Measurements from ENCODE around the gene LMF1. TPM values are rescaled to one million over a fixed set of nuclear protein-coding genes. Genes with fewer than 3 reads are reported as not detected.

LMF1 gene
- total and polyA plus RNA-seq, 9 of the 15 experiments (the other 6 are each of a cell fraction or from before 2014, with no cell fraction given): 0.11 to 1.6 (median 0.55) TPM; not detected in 1

DNA sequence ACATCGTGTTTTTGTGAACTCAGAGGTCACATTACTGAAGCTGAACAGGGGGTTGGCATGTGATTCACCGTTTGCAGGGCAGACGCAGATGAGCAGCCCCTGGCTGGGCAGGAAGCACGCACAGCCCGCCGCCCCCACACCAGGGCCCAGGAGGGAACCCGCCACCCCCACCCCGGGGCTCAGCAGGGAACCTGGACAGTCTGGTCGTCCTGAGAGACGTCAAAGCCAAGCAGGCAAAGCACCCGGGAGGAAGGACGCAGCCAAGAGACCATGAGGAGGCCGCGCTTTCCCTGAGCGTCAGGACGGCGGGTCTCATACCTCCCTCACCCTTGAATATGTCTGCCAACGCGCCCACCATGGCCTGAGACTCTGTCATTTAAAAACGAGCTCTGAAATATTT, 60.6 kb downstream of the LMF1 start:
- ATAC-seq: no peak
- DNase-seq (ENCODE audit: extremely low read depth in 1 of 4, low spot score in 3 of 4): no peak
- Histone ChIP-seq H2AFZ (ENCODE audit: low read depth, low read length) (no peak overlapping the region), H3K4me3 (no peak overlapping the region), H3K27ac (ENCODE audit: extremely low read depth, low read depth, low read length) (no peak overlapping the region), H3K9me3 (replicated peaks; ENCODE audit: control insufficient read depth, insufficient read depth, low read depth, low read length) (no peaks in the 10 kb centered on the region; the same call in 1 of the 2 replicates), H3K79me2 (ENCODE audit: control insufficient read depth, insufficient read depth, low read length) (no peaks in the 10 kb centered on the region), H3K4me2 (ENCODE audit: insufficient read depth, low read length) (no peak overlapping the region), H3K9me1 (ENCODE audit: control insufficient read depth, insufficient read depth, low read length) (no peaks in the 10 kb centered on the region), H3K36me3 (ENCODE audit: control insufficient read depth, insufficient read depth, low read length) (no peaks in the 10 kb centered on the region), H3K27me3 (ENCODE audit: control insufficient read depth in 2 of 2, insufficient read depth in 2 of 2, low read length in 2 of 2) (peaks cover 22 to 81% of the 10 kb centered on the region in 2 experiments; a peak in 4 of 5 replicates), H3K4me1 (replicated peaks in 1 of 2; ENCODE audit: control insufficient read depth in 2 of 2, insufficient read depth in 2 of 2, low read length in 2 of 2) (peaks cover 0 to 8% of the 10 kb centered on the region in 2 experiments; a peak in 1 of 5 replicates), H3K9ac (ENCODE audit: insufficient read depth in 1 of 2, low read depth in 2 of 2, low read length in 2 of 2) (no peak overlapping the region), H4K20me1 (replicated peaks; ENCODE audit: control insufficient read depth, insufficient read depth, low read length) (peaks cover 5% of the 10 kb centered on the region; the same call in 1 of the 2 replicates)
- BruUV-seq (replicated peaks): no TSS peak
- 20% methylated on average over 14 of the region's 20 CpGs for WGBS (ENCODE audit: insufficient coverage, low coverage, missing lambda C conversion rate)
- CTCF ChIA-PET (ENCODE audit: low intra/inter-chr PET ratio): no interaction called here
- POLR2A ChIA-PET: interaction anchor here (0.9 kb wide), 1 partner anchor 82 kb away, joined by 3 read pairs; no protein-coding TSS in a partner anchor
- TF ChIP-seq, protein P1, sequence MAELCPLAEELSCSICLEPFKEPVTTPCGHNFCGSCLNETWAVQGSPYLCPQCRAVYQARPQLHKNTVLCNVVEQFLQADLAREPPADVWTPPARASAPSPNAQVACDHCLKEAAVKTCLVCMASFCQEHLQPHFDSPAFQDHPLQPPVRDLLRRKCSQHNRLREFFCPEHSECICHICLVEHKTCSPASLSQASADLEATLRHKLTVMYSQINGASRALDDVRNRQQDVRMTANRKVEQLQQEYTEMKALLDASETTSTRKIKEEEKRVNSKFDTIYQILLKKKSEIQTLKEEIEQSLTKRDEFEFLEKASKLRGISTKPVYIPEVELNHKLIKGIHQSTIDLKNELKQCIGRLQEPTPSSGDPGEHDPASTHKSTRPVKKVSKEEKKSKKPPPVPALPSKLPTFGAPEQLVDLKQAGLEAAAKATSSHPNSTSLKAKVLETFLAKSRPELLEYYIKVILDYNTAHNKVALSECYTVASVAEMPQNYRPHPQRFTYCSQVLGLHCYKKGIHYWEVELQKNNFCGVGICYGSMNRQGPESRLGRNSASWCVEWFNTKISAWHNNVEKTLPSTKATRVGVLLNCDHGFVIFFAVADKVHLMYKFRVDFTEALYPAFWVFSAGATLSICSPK (IDR thresholded peaks at IDR 0.05; ENCODE audit: borderline replicate concordance): no peak
- intact Hi-C loops (cut with micrococcal nuclease) (no loop called here), in situ Hi-C loops (cut with MboI) (no loop called here)
- no peak for FAIRE-seq

DNA sequence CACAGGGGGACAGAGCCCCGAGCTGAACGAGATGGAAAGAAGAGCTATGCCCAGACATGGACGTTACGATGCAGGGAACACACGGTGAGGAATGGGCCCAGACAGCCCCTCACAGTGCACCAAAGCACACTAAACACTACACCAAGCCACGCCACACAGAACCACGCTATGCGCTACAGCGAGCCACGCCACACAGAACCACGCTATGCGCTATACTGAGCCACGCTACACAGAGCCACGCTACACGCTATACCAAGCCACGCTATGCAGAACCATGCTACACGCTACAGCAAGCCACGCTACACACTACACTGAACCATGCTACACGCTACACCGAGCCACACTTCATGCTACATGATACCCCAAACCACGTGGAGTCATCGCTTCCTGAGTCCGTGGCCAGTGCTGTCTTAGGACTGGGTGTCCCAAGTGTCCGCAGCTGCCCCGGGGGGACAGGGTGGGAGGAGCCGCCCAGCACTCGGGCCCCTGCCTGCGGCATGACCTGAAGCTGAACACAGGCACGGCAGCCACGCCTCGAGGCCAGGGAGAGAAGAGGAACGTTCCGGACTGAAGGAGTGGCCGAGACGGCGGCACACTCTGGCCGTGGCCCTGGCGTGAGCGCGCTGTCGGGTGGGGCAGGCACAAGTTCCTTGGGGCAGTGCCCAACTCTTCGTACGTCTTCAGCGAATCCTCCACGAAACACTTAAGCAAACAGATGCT, 61.3 kb downstream of the LMF1 start:
- peaks cover 5% of the 10 kb centered on the region; the same call in 1 of the 2 replicates for H4K20me1 ChIP-seq (replicated peaks; ENCODE audit: control insufficient read depth, insufficient read depth, low read length)
- H3K27ac ChIP-seq (ENCODE audit: extremely low read depth, low read depth, low read length): no peak overlapping the region
- peaks cover 22 to 79% of the 10 kb centered on the region in 2 experiments; a peak in 4 of 5 replicates for H3K27me3 ChIP-seq (ENCODE audit: control insufficient read depth in 2 of 2, insufficient read depth in 2 of 2, low read length in 2 of 2)
- intact Hi-C loops (cut with micrococcal nuclease) (no loop called here), in situ Hi-C loops (cut with MboI) (no loop called here)
- H3K4me1 ChIP-seq (replicated peaks in 1 of 2; ENCODE audit: control insufficient read depth in 2 of 2, insufficient read depth in 2 of 2, low read length in 2 of 2): peaks cover 0 to 8% of the 10 kb centered on the region in 2 experiments; a peak in 1 of 5 replicates
- no peaks in the 10 kb centered on the region; the same call in 1 of the 2 replicates for H3K9me3 ChIP-seq (replicated peaks; ENCODE audit: control insufficient read depth, insufficient read depth, low read depth, low read length)
- no peak overlapping the region for H2AFZ ChIP-seq (ENCODE audit: low read depth, low read length)
- no TSS peak for BruUV-seq (replicated peaks)
- no peak overlapping the region for H3K9ac ChIP-seq (ENCODE audit: insufficient read depth in 1 of 2, low read depth in 2 of 2, low read length in 2 of 2)
- POLR2A ChIA-PET: interaction anchor here (0.9 kb wide), 1 partner anchor 83 kb away, joined by 3 read pairs; no protein-coding TSS in a partner anchor
- CTCF ChIA-PET (ENCODE audit: low intra/inter-chr PET ratio): no interaction called here
- no peak for FAIRE-seq
- DNase-seq (ENCODE audit: extremely low read depth in 1 of 4, low spot score in 3 of 4): no peak
- no peaks in the 10 kb centered on the region for H3K36me3 ChIP-seq (ENCODE audit: control insufficient read depth, insufficient read depth, low read length)
- WGBS (ENCODE audit: insufficient coverage, low coverage, missing lambda C conversion rate): 10% methylated on average over 41 of the region's 45 CpGs
- TF ChIP-seq RHOXF2B (CRISPR knock-in tag; conservative IDR thresholded peaks at IDR 0.05): no peak
- TF ChIP-seq HCFC1 (IDR thresholded peaks at IDR 0.05; ENCODE audit: low read depth, low read length): no peak
- no peak for TF ChIP-seq CCAR2 (IDR thresholded peaks at IDR 0.05; ENCODE audit: low read depth, low read length)
- TF ChIP-seq, protein P2, sequence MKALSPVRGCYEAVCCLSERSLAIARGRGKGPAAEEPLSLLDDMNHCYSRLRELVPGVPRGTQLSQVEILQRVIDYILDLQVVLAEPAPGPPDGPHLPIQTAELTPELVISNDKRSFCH (CRISPR knock-in tag; IDR thresholded peaks at IDR 0.05): no peak
- TF ChIP-seq, protein P2 (tag; IDR thresholded peaks at IDR 0.05): no peak
- TF ChIP-seq C11orf30 (IDR thresholded peaks at IDR 0.05; ENCODE audit: low read depth): no peak
- TF ChIP-seq RBM14 (IDR thresholded peaks at IDR 0.05; ENCODE audit: borderline replicate concordance, insufficient read depth, low read depth, low read length): no peak
- no peak for TF ChIP-seq SMARCA5 (IDR thresholded peaks at IDR 0.05)
- TF ChIP-seq ZNF347 (CRISPR knock-in tag; IDR thresholded peaks at IDR 0.05; ENCODE audit: low read depth): no peak
- TF ChIP-seq BRD9 (IDR thresholded peaks at IDR 0.05; ENCODE audit: low read depth, partially characterized antibody): no peak
- TF ChIP-seq, protein P3, sequence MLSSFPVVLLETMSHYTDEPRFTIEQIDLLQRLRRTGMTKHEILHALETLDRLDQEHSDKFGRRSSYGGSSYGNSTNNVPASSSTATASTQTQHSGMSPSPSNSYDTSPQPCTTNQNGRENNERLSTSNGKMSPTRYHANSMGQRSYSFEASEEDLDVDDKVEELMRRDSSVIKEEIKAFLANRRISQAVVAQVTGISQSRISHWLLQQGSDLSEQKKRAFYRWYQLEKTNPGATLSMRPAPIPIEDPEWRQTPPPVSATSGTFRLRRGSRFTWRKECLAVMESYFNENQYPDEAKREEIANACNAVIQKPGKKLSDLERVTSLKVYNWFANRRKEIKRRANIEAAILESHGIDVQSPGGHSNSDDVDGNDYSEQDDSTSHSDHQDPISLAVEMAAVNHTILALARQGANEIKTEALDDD (IDR thresholded peaks at IDR 0.05): no peak
- H3K79me2 ChIP-seq (ENCODE audit: control insufficient read depth, insufficient read depth, low read length): no peaks in the 10 kb centered on the region
- no peak for ATAC-seq
- no peak overlapping the region for H3K4me3 ChIP-seq
- H3K9me1 ChIP-seq (ENCODE audit: control insufficient read depth, insufficient read depth, low read length): no peaks in the 10 kb centered on the region
- no peak overlapping the region for H3K4me2 ChIP-seq (ENCODE audit: insufficient read depth, low read length)

All from K562 (cell line).